Measurements from ENCODE around the gene CHRM4. TPM values are rescaled to one million over a fixed set of nuclear protein-coding genes. Genes with fewer than 3 reads are reported as not detected.

CHRM4 gene
- total RNA-seq, 2 donors from 2014 or later: 2.8 TPM; not detected in 1

DNA sequence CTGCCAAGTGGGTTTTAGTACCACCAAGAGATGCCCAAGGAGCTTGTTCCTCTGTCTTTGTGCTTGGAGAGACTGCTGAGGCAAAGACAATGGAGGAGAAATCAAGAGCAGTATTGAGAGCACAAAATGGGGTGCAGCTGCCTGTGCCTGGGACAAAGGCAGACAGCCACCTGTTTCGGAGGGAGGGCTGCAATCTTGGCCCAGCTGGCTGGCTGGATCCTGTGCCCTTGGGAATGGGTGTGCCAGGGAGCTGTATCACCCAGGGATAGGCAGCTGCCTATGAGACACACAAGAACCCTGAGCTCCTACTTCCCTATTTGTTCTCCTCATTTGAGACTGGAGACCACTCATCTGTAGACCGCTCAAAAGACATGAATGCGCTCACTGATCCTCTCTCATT, 23.3 kb upstream of the CHRM4 start:
- H3K27me3 ChIP-seq (replicated peaks; ENCODE audit: insufficient read depth): no peaks in the 10 kb centered on the region
- no peak overlapping the region for H3K27ac ChIP-seq
- no peak for DNase-seq (ENCODE audit: low spot score)
- H3K36me3 ChIP-seq: peaks cover 0 to 5% of the 10 kb centered on the region in 2 donors
- no peak overlapping the region for H3K4me3 ChIP-seq
- TF ChIP-seq, protein P1, sequence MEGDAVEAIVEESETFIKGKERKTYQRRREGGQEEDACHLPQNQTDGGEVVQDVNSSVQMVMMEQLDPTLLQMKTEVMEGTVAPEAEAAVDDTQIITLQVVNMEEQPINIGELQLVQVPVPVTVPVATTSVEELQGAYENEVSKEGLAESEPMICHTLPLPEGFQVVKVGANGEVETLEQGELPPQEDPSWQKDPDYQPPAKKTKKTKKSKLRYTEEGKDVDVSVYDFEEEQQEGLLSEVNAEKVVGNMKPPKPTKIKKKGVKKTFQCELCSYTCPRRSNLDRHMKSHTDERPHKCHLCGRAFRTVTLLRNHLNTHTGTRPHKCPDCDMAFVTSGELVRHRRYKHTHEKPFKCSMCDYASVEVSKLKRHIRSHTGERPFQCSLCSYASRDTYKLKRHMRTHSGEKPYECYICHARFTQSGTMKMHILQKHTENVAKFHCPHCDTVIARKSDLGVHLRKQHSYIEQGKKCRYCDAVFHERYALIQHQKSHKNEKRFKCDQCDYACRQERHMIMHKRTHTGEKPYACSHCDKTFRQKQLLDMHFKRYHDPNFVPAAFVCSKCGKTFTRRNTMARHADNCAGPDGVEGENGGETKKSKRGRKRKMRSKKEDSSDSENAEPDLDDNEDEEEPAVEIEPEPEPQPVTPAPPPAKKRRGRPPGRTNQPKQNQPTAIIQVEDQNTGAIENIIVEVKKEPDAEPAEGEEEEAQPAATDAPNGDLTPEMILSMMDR (IDR thresholded peaks at IDR 0.05): no peak
- TF ChIP-seq POLR2A (IDR thresholded peaks at IDR 0.05): no peak
- TF ChIP-seq POLR2AphosphoS5 (IDR thresholded peaks at IDR 0.05): no peak
- WGBS: 66% methylated on average over 3 of the region's 3 CpGs
- intact Hi-C loops (cut with DNase I): no loop called here
- no peaks in the 10 kb centered on the region for H3K9me3 ChIP-seq
- H3K4me1 ChIP-seq (replicated peaks): no peaks in the 10 kb centered on the region

DNA sequence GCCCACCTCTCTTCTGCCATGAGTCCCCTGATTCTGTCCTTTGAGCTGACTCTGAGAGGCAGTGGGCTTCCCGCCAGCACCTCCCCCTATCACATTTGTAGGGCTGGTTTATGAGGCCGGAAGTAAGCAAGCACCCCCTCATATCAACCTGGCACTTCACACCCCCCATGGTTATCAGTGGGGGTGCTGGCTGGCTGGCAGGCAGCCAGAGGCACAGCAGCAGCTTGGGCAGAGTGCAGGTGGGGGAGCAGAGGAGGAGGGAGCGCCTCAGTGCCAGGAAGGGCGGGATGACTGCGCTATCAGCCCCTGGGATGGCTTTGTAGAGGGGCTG, 22.9 kb upstream of the CHRM4 start:
- TF ChIP-seq, protein P1 (IDR thresholded peaks at IDR 0.05): no peak
- TF ChIP-seq POLR2AphosphoS5 (IDR thresholded peaks at IDR 0.05) (no peak), POLR2A (IDR thresholded peaks at IDR 0.05) (no peak)
- intact Hi-C loops (cut with DNase I): no loop called here
- WGBS: 98% methylated on average over 5 of the region's 5 CpGs
- Histone ChIP-seq H3K4me3 (no peak overlapping the region), H3K36me3 (peaks cover 0 to 8% of the 10 kb centered on the region in 2 donors), H3K27me3 (replicated peaks; ENCODE audit: insufficient read depth) (no peaks in the 10 kb centered on the region), H3K4me1 (replicated peaks) (no peaks in the 10 kb centered on the region), H3K9me3 (no peaks in the 10 kb centered on the region), H3K27ac (no peak overlapping the region)
- no peak for DNase-seq (ENCODE audit: low spot score)

DNA sequence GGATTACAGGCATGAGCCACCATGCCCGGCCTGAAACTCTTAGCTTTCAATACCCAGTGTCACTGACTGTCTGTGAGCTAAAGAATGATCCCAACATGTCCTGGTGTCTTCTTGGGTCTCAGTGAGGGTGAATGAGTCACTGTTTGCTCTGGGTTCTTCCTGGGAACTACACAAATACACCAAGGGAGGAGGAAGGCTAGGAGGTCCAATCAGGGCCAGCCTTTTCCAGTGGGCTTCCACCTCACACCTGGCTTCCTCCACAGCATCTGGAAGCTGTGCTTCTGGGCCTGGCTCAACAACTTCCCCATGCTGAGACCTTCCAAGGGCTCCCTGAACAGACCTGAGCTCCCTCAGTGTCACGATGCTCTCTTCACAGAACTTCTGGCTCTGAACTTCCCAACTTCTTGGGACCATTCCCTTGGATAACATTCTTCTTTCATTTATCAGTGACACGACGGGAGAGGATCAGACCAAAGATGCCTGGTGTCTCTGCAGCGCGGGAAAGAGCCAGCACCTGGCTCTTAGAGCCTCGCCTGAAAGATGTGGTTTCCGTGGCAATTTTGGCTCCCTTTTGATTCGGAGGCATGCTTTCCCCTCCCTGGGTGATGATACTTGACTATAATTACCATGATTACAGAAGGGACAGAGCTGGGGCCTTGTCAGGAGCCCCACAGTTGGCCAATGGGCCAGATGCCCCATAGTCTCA, 22.3 kb upstream of the CHRM4 start:
- Histone ChIP-seq H3K36me3 (peaks cover 0 to 8% of the 10 kb centered on the region in 2 donors), H3K27me3 (replicated peaks; ENCODE audit: insufficient read depth) (no peaks in the 10 kb centered on the region), H3K9me3 (no peaks in the 10 kb centered on the region), H3K4me1 (replicated peaks) (no peaks in the 10 kb centered on the region), H3K27ac (no peak overlapping the region), H3K4me3 (no peak overlapping the region)
- intact Hi-C loops (cut with DNase I): no loop called here
- WGBS: 97% methylated on average over 9 of the region's 9 CpGs
- no peak for DNase-seq (ENCODE audit: low spot score)
- TF ChIP-seq, protein P1 (IDR thresholded peaks at IDR 0.05): no peak
- TF ChIP-seq POLR2A (IDR thresholded peaks at IDR 0.05): no peak

DNA sequence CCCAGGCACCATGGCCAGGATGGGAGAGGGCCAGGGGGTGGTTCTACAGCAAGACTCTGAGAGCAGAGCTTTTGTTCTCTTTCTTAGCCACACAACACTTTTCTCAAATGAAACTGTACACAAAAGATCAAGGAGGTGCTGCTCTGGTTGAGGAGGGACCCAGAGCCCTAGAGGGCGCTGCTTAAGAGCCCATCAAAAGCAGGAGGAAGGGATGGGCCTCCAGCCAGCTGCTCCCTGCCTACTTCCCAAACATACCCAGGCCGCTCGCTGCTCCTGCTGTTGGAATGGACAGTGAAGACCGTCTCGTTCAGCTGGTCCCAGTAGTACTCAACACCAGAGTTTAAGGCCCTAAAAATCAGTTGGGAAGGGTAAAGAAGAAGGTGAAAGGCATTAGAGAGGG, 18.4 kb upstream of the CHRM4 start:
- 59% methylated on average over 5 of the region's 5 CpGs for WGBS

More for the DNA sequence above, 18.4 kb upstream of the CHRM4 start:
- no peaks in the 10 kb centered on the region for H3K27me3 ChIP-seq (replicated peaks; ENCODE audit: insufficient read depth)
- no peaks in the 10 kb centered on the region for H3K4me1 ChIP-seq (replicated peaks)
- TF ChIP-seq, protein P1 (IDR thresholded peaks at IDR 0.05): no peak
- TF ChIP-seq POLR2AphosphoS5 (IDR thresholded peaks at IDR 0.05) (no peak), POLR2A (IDR thresholded peaks at IDR 0.05) (no peak)
- peaks cover 9 to 22% of the 10 kb centered on the region in 2 donors for H3K36me3 ChIP-seq
- H3K27ac ChIP-seq: no peak overlapping the region
- intact Hi-C loops (cut with DNase I): no loop called here
- DNase-seq (ENCODE audit: low spot score): no peak
- no peak overlapping the region for H3K4me3 ChIP-seq
- H3K9me3 ChIP-seq: no peaks in the 10 kb centered on the region
